Common myeloid progenitor, CD34-positive (primary cell): ENCODE data around the gene ACAP2.

Experiments
- CTCF ChIA-PET: fragments of 350-600 bp; sonication (Branson Sonifier 250); formaldehyde crosslinking; loops from one replicate; lab custom pipeline; 2021; ENCODE audit warnings: antibody characterized with exemption; lab: Charles Lee
- POLR2A ChIA-PET: fragments of 350-600 bp; sonication (Branson Sonifier 250); formaldehyde crosslinking; loops from one replicate; lab custom pipeline; 2021; ENCODE audit warnings: antibody characterized with exemption; lab: Charles Lee
- DNase-seq, 3 donors: peaks; one replicate each; pipeline versions ENCODE4 v3.0.0 to v3.0.0-alpha.2; 2013
- H3K27ac ChIP-seq, 2 experiments: 1 replicate in 1 of 2; 2 replicates in 1 of 2; pipeline ENCODE4 v1.7.0; 2013; ENCODE audit warnings: inconsistent platforms in 2 of 2, low read length in 2 of 2, mild to moderate bottlenecking in 2 of 2, low read depth in 1 of 2, moderate library complexity in 1 of 2; ENCODE audit not compliant: severe bottlenecking in 2 of 2, insufficient read depth in 1 of 2, poor library complexity in 1 of 2
- H3K27me3 ChIP-seq, 5 experiments: replicated peaks in 2 of 5; 1 replicate in 3 of 5; 2 replicates in 2 of 5; pipeline versions ENCODE4 v1.6.1 to v1.7.0; 2013; ENCODE audit warnings: low read length in 4 of 5, mild to moderate bottlenecking in 2 of 5, moderate library complexity in 2 of 5, inconsistent platforms in 1 of 5; ENCODE audit not compliant: insufficient read depth in 5 of 5, control insufficient read depth in 4 of 5
- H3K36me3 ChIP-seq, 4 experiments: 1 replicate in 2 of 4; 2 replicates in 2 of 4; pipeline versions ENCODE4 v1.6.1 to v1.7.0; 2013; ENCODE audit warnings: low read length in 3 of 4, control low read depth in 1 of 4, mild to moderate bottlenecking in 1 of 4; ENCODE audit not compliant: control insufficient read depth in 4 of 4, insufficient read depth in 4 of 4
- H3K4me1 ChIP-seq, 4 experiments: 1 replicate in 3 of 4; 2 replicates in 1 of 4; pipeline versions ENCODE4 v1.6.1 to v1.7.1; 2013; ENCODE audit warnings: low read length in 3 of 4, mild to moderate bottlenecking in 3 of 4, control low read depth in 1 of 4, inconsistent platforms in 1 of 4, moderate library complexity in 1 of 4; ENCODE audit not compliant: control insufficient read depth in 4 of 4, insufficient read depth in 4 of 4; ENCODE audit errors: control extremely low read depth in 1 of 4
- H3K4me3 ChIP-seq, 7 experiments: 1 replicate in 4 of 7; 2 replicates in 3 of 7; pipeline versions ENCODE4 v1.5.1 to v1.7.0; 2013; ENCODE audit warnings: mild to moderate bottlenecking in 7 of 7, low read length in 6 of 7, moderate library complexity in 6 of 7, inconsistent platforms in 2 of 7, low read depth in 2 of 7, control low read depth in 1 of 7; ENCODE audit not compliant: insufficient read depth in 4 of 7, control insufficient read depth in 1 of 7; ENCODE audit errors: extremely low read depth in 1 of 7
- H3K9me3 ChIP-seq, 5 experiments: 1 replicate in 4 of 5; 2 replicates in 1 of 5; pipeline versions ENCODE4 v1.6.1 to v1.7.1; 2013; ENCODE audit warnings: low read length in 4 of 5, mild to moderate bottlenecking in 2 of 5, inconsistent platforms in 1 of 5, low read depth in 1 of 5, moderate library complexity in 1 of 5; ENCODE audit not compliant: control insufficient read depth in 4 of 5, insufficient read depth in 2 of 5; ENCODE audit errors: control extremely low read depth in 1 of 5
- WGBS: methylation state at CpG from one replicate; pipeline ENCODE4 v1.1.5; 2013; ENCODE audit not compliant: insufficient coverage; 5-methylcytosine and 5-hydroxymethylcytosine counted together

ACAP2 gene

GRCh38 chr3:195394700-195395099, 48.1 kb downstream of the ACAP2 start:
- CTCF ChIA-PET, result interaction anchor here (0.6 to 1.3 kb wide), 3 partner anchors 9 to 1124 kb away, joined by 3 to 4 read pairs (median 3); no protein-coding TSS in a partner anchor
- DNase-seq, result no peak

DNA sequence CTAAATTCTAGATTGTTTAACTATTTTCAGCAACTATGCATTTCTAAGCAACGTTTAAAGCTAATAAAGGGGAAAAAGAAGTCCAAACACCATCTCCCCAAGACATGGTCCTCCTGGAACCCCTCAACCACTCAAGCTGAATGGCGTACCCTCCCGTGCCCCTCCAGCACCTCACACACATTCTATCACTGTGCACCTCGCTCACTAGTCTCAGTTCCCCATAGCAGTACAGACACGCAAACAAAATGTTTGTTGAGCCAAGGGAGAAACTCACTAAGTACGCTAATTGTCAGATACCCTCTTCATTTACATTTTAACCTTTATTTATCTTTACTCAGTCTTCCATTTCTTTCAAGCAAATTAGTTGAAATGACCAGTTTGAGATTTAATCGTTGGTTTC, 48.8 kb downstream of the ACAP2 start:
- ChIA-PET CTCF (interaction anchor here (0.6 to 2.2 kb wide), 2 partner anchors 10 to 1124 kb away, joined by 3 to 5 read pairs; no protein-coding TSS in a partner anchor), POLR2A (no interaction called here)
- Histone ChIP-seq H3K9me3 (no peaks in the 10 kb centered on the region), H3K36me3 (peaks cover 0 to 11% (median 5%) of the 10 kb centered on the region in 4 experiments), H3K27me3 (no peaks in the 10 kb centered on the region), H3K27ac (no peak overlapping the region), H3K4me1 (peaks cover 0 to 3% (median 1%) of the 10 kb centered on the region in 4 experiments), H3K4me3 (no peak overlapping the region)
- 97% methylated on average over 6 of the region's 7 CpGs for WGBS
- DNase-seq, result no peak

More at GRCh38 chr3:195394700-195395099, 48.1 kb downstream of the ACAP2 start:
- no peaks in the 10 kb centered on the region for H3K9me3 ChIP-seq
- H3K4me3 ChIP-seq, result no peak overlapping the region
- H3K27me3 ChIP-seq, result no peaks in the 10 kb centered on the region
- peaks cover 0 to 10% (median 4%) of the 10 kb centered on the region in 4 experiments for H3K36me3 ChIP-seq
- H3K4me1 ChIP-seq, result peaks cover 0 to 3% (median 1%) of the 10 kb centered on the region in 4 experiments
- no peak overlapping the region for H3K27ac ChIP-seq
- POLR2A ChIA-PET, result no interaction called here
- WGBS, result 91% methylated on average over 1 of the region's 3 CpGs

DNA sequence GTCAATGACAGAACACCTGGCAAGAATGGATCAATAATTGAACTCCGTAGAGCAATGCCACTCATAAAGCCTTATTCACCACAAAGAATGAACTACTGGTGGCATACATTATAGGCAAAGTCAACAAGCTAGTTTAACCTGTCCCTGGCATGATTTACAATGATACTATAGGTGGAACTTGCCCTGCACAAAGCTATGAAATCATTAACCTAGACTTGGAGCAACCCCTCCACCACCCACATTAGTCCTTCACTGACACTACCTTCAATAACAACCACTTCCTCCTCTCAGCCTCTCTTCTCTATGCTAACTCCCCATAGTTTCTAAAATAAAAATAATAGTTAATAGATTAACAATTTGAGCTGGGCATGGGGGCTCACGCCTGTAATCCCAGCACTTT, 54.4 kb downstream of the ACAP2 start:
- Histone ChIP-seq H3K9me3 (no peaks in the 10 kb centered on the region), H3K4me1 (peaks cover 0 to 12% (median 6%) of the 10 kb centered on the region in 4 experiments), H3K4me3 (no peak overlapping the region), H3K36me3 (peaks cover 0 to 17% (median 11%) of the 10 kb centered on the region in 4 experiments), H3K27ac (no peak overlapping the region), H3K27me3 (no peaks in the 10 kb centered on the region)
- CTCF ChIA-PET, result no interaction called here
- no peak for DNase-seq
- POLR2A ChIA-PET, result no interaction called here
- 100% methylated on average over 2 of the region's 2 CpGs for WGBS

GRCh38 chr3:195386739-195387138, 56.1 kb downstream of the ACAP2 start:
- Histone ChIP-seq H3K9me3 (no peaks in the 10 kb centered on the region), H3K4me1 (peaks cover 0 to 12% (median 6%) of the 10 kb centered on the region in 4 experiments), H3K36me3 (peaks cover 0 to 23% (median 11%) of the 10 kb centered on the region in 4 experiments), H3K27me3 (no peaks in the 10 kb centered on the region), H3K27ac (no peak overlapping the region), H3K4me3 (no peak overlapping the region)
- ChIA-PET POLR2A (no interaction called here), CTCF (no interaction called here)
- 100% methylated on average over 2 of the region's 3 CpGs for WGBS
- DNase-seq, result no peak

DNA sequence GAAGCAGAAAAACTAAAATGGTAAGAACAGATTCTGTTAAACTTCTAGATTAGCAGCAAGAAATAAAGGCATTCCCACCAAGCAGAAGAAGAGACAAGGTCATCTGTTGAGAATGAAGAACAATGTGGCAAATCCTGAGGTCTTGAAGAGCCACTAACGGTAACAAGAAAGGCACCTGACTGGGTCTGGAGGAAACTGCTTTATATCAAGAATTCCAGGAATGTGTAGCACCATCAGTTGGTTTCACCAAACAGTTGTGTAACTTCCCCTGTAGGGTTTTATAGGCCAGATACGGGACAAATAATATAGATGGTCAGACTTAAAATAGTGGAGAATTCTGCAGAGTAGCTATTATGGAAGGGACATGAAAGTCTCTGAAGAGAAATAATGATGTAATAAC, 57.3 kb downstream of the ACAP2 start:
- no peak for DNase-seq
- no peaks in the 10 kb centered on the region for H3K27me3 ChIP-seq
- no peaks in the 10 kb centered on the region for H3K9me3 ChIP-seq
- no peak overlapping the region for H3K4me3 ChIP-seq
- ChIA-PET POLR2A (no interaction called here), CTCF (no interaction called here)
- peaks cover 2 to 27% (median 10%) of the 10 kb centered on the region in 4 experiments for H3K36me3 ChIP-seq
- peaks cover 0 to 12% (median 6%) of the 10 kb centered on the region in 4 experiments for H3K4me1 ChIP-seq
- 17% methylated on average over 2 of the region's 2 CpGs for WGBS
- no peak overlapping the region for H3K27ac ChIP-seq

DNA sequence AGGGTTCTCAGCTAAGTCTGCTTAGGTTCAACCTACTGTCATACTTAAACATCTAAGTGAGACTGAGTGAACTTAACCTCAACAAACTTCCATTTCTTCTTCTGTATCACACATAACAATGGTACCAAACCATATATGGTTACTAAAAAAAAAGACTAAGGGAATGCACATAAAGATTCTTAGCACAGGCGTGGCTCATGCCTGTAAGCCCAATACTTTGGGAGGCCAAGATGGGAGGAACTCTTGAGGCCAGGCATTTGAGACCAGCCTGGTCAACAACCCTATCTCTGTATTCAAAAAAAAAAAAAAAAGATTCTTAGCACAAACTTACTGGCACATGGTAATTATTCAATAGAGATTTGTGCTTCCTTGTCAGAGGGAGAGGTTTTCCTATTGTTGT, 57.9 kb downstream of the ACAP2 start:
- H3K36me3 ChIP-seq, result peaks cover 2 to 24% (median 9%) of the 10 kb centered on the region in 4 experiments
- H3K9me3 ChIP-seq, result no peaks in the 10 kb centered on the region
- H3K27me3 ChIP-seq, result no peaks in the 10 kb centered on the region
- DNase-seq, result no peak
- no CpG with 5 or more reads among the region's 1 CpG for WGBS
- peaks cover 0 to 12% (median 6%) of the 10 kb centered on the region in 4 experiments for H3K4me1 ChIP-seq
- CTCF ChIA-PET, result no interaction called here
- POLR2A ChIA-PET, result no interaction called here
- H3K4me3 ChIP-seq, result no peak overlapping the region
- no peak overlapping the region for H3K27ac ChIP-seq

DNA sequence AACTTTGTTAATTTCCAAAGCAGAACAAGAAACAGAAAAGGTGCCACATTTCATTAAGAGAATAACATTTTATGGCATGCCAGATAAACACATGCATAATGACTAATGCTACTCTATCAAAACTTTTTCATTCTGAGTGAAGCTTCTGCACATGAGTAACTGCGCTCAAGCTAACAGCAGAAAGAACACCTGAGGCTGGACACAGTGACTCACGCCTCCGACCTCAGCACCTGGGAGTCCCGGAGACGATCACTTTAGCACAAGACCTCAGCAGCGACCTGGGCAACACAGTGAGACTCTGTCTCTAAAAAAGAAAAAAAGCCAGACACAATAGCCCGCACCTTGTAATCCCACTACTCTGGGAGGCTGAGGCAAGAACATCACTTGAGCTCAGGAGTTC, 70.6 kb downstream of the ACAP2 start:
- no peak for DNase-seq
- 97% methylated on average over 6 of the region's 7 CpGs for WGBS
- Histone ChIP-seq H3K27ac (no peak overlapping the region), H3K36me3 (peaks cover 4 to 38% (median 9%) of the 10 kb centered on the region in 4 experiments), H3K4me1 (no peaks in the 10 kb centered on the region), H3K9me3 (no peaks in the 10 kb centered on the region), H3K4me3 (no peak overlapping the region), H3K27me3 (no peaks in the 10 kb centered on the region)
- ChIA-PET POLR2A (interaction anchor here (0.7 kb wide), 1 partner anchor 66 kb away, joined by 3 read pairs; no protein-coding TSS in a partner anchor), CTCF (interaction anchor here (1.0 kb wide), 1 partner anchor 9 kb away, joined by 5 read pairs; no protein-coding TSS in a partner anchor)
